Stimulated activated CD8-positive, alpha-beta memory T cell treated with anti-CD3 and anti-CD28 coated beads, Interleukin-4, amount 100 ng/mL, for 24 hours (primary cell): ENCODE results near the gene TATDN2.
"Not testable (repeated sequence)": the region's sequence is repeated elsewhere in the genome, so short reads cannot be mapped to it uniquely, and the experiment has no call there.

Experiments
- DNase-seq: peaks from one replicate; pipeline ENCODE4 v3.0.0-alpha.2; 2020; ENCODE audit warnings: low read depth

TATDN2 gene

GRCh38 chr3:10234526-10235230, 13.6 kb upstream of the TATDN2 start:
- no peak for DNase-seq

GRCh38 chr3:10235551-10235950, 12.7 kb upstream of the TATDN2 start:
- no peak for DNase-seq

GRCh38 chr3:10238345-10239183, 9.7 kb upstream of the TATDN2 start:
- DNase-seq = no peak

GRCh38 chr3:10240799-10241198, 7.5 kb upstream of the TATDN2 start:
- DNase-seq = no peak

- DNase-seq = peak; percentile 61
Measured at GRCh38 chr3:10242182-10243065, 5.8 kb upstream of the TATDN2 start.

GRCh38 chr3:10244009-10244408, 4.2 kb upstream of the TATDN2 start:
- DNase-seq = no peak

- no peak for DNase-seq
Measured at GRCh38 chr3:10245081-10245712, 3.1 kb upstream of the TATDN2 start.

GRCh38 chr3:10247679-10248183, 528 bp upstream of the TATDN2 start:
- no peak for DNase-seq

- peak; percentile 43 for DNase-seq
Measured at GRCh38 chr3:10248984-10249748, 907 bp downstream of the TATDN2 start.

GRCh38 chr3:10249833-10250232, 1.6 kb downstream of the TATDN2 start:
- DNase-seq = no peak

GRCh38 chr3:10251006-10251405, 2.7 kb downstream of the TATDN2 start:
- no peak for DNase-seq

GRCh38 chr3:10253731-10254130, 5.5 kb downstream of the TATDN2 start:
- no peak for DNase-seq

GRCh38 chr3:10255835-10256234, 7.6 kb downstream of the TATDN2 start:
- DNase-seq = no peak

GRCh38 chr3:10259036-10259435, 10.8 kb downstream of the TATDN2 start:
- DNase-seq = no peak

- no peak for DNase-seq
Measured at GRCh38 chr3:10259798-10260197, 11.5 kb downstream of the TATDN2 start.

GRCh38 chr3:10260211-10260701, 12.0 kb downstream of the TATDN2 start:
- no peak for DNase-seq

GRCh38 chr3:10262027-10262426, 13.8 kb downstream of the TATDN2 start:
- DNase-seq = no peak

- peak; percentile 52 for DNase-seq
Measured at GRCh38 chr3:10263646-10264363, 15.5 kb downstream of the TATDN2 start.

- no peak for DNase-seq
Measured at GRCh38 chr3:10265833-10266232, 17.6 kb downstream of the TATDN2 start.

GRCh38 chr3:10266936-10267335, 18.7 kb downstream of the TATDN2 start:
- not testable (repeated sequence) for DNase-seq
